Endothelial cell of umbilical vein (primary cell): ENCODE measurements around the gene FAM50B. TPM values are rescaled to one million over a fixed set of nuclear protein-coding genes. Genes with fewer than 3 reads are reported as not detected.

Source experiments
- BruUV-seq: library from RNA; stranded (reverse); fragments of 400-500 nt; replicated peaks from 2 replicates; lab custom pipeline; 2021; lab: Mats Ljungman, UMichigan
- CTCF ChIA-PET: fragments of 300-600, 350-600 bp; sonication (Branson Sonifier 250); formaldehyde crosslinking; loops from one replicate; lab custom pipeline; 2021; ENCODE audit warnings: antibody characterized with exemption, inconsistent platforms; lab: Charles Lee
- POLR2A ChIA-PET: fragments of 300-600, 350-600 bp; sonication (Branson Sonifier 250); formaldehyde crosslinking; loops from one replicate; lab custom pipeline; 2021; ENCODE audit warnings: antibody characterized with exemption, inconsistent platforms; lab: Charles Lee
- DNase-seq: peaks from one replicate; pipeline ENCODE4 v3.0.0-alpha.2; 2011; ENCODE audit warnings: low read depth, low spot score
- FAIRE-seq: peaks from 2 replicates; lab custom pipeline; 2011; peaks lifted over from hg19 to GRCh38; lab: Jason Lieb, UNC
- H2AFZ ChIP-seq: 2 replicates; pipeline ENCODE4 v1.6.0; 2012; ENCODE audit warnings: low read depth, low read length, control low read depth, inconsistent platforms
- H3K27ac ChIP-seq: 2 replicates; pipeline ENCODE4 v1.5.1; 2011; ENCODE audit warnings: low read depth, mild to moderate bottlenecking, control low read depth, low read length, moderate library complexity; ENCODE audit not compliant: insufficient read depth
- H3K27me3 ChIP-seq, 2 experiments: 2 replicates each; pipeline versions ENCODE4 v1.6.0 to v1.6.1; 2011; ENCODE audit warnings: low read length in 2 of 2, mixed read lengths in 1 of 2; ENCODE audit not compliant: control insufficient read depth in 2 of 2, insufficient read depth in 2 of 2
- H3K36me3 ChIP-seq, 2 experiments: 2 replicates in 1 of 2; 3 replicates in 1 of 2; pipeline ENCODE4 v1.5.1; 2011; ENCODE audit warnings: low read length in 2 of 2, mild to moderate bottlenecking in 1 of 2, moderate library complexity in 1 of 2; ENCODE audit not compliant: control insufficient read depth in 2 of 2, insufficient read depth in 2 of 2; ENCODE audit errors: extremely low read depth in 1 of 2
- H3K4me1 ChIP-seq: 3 replicates; pipeline ENCODE4 v1.5.1; 2011; ENCODE audit warnings: mild to moderate bottlenecking, low read length; ENCODE audit not compliant: control insufficient read depth, insufficient read depth; ENCODE audit errors: extremely low read depth
- H3K4me2 ChIP-seq: 2 replicates; pipeline ENCODE4 v1.6.1; 2011; ENCODE audit warnings: low read length, control low read depth, mixed read lengths; ENCODE audit not compliant: insufficient read depth
- H3K4me3 ChIP-seq, 3 experiments: fragments of 200-600 bp in 1 of 3; sonication (generic), shearing (Covaris generic) in 1 of 3; replicated peaks in 1 of 3; 2 replicates each; pipeline ENCODE4 v1.5.1; 2011 to 2016; ENCODE audit warnings: control low read depth in 3 of 3, low read length in 3 of 3, mild to moderate bottlenecking in 2 of 3, inconsistent platforms in 1 of 3, low read depth in 1 of 3, moderate library complexity in 1 of 3; ENCODE audit not compliant: insufficient read depth in 1 of 3
- H3K79me2 ChIP-seq: 2 replicates; pipeline ENCODE4 v1.6.0; 2012; ENCODE audit warnings: low read length, inconsistent platforms; ENCODE audit not compliant: control insufficient read depth, insufficient read depth
- H3K9ac ChIP-seq: replicated peaks from 2 replicates; pipeline ENCODE3; 2011; ENCODE audit warnings: low read length, control low read depth; ENCODE audit not compliant: insufficient read depth; ENCODE audit errors: extremely low read depth
- H3K9me1 ChIP-seq: replicated peaks from 3 replicates; pipeline ENCODE4 v1.6.0; 2011; ENCODE audit warnings: mild to moderate bottlenecking, low read length; ENCODE audit not compliant: control insufficient read depth, insufficient read depth; ENCODE audit errors: extremely low read depth
- H3K9me3 ChIP-seq: replicated peaks from 2 replicates; pipeline ENCODE4 v1.5.1; 2012; ENCODE audit warnings: low read length, inconsistent platforms; ENCODE audit not compliant: control insufficient read depth, insufficient read depth
- H4K20me1 ChIP-seq: replicated peaks from 2 replicates; pipeline ENCODE3; 2011; ENCODE audit warnings: mild to moderate bottlenecking, low read length; ENCODE audit not compliant: control insufficient read depth, insufficient read depth; ENCODE audit errors: extremely low read depth
- EZH2 ChIP-seq: IDR thresholded peaks from 2 replicates; pipeline ENCODE4 v1.6.1; 2012; ENCODE audit warnings: borderline replicate concordance, low read depth, mild to moderate bottlenecking, moderate library complexity, low read length, inconsistent platforms; ENCODE audit not compliant: severe bottlenecking
- FOS ChIP-seq: IDR thresholded peaks from 2 replicates; pipeline ENCODE4 v1.6.1; 2011; ENCODE audit warnings: mild to moderate bottlenecking, low read length, moderate library complexity, borderline replicate concordance; ENCODE audit not compliant: insufficient read depth
- GATA2 ChIP-seq: IDR thresholded peaks from 2 replicates; pipeline ENCODE4 v1.7.0; 2011; ENCODE audit warnings: low read depth, mild to moderate bottlenecking, moderate library complexity, mixed read lengths, low read length; ENCODE audit not compliant: insufficient read length, insufficient read depth
- JUN ChIP-seq: IDR thresholded peaks from 2 replicates; pipeline ENCODE4 v1.6.1; 2011; ENCODE audit warnings: borderline replicate concordance, low read depth; ENCODE audit not compliant: insufficient read length, insufficient read depth
- MYC ChIP-seq: IDR thresholded peaks from one replicate; pipeline ENCODE4 v1.6.1; 2011; ENCODE audit warnings: mild to moderate bottlenecking, low read depth, low read length
- POLR2A ChIP-seq: IDR thresholded peaks from 2 replicates; pipeline ENCODE4 v1.6.1; 2012; ENCODE audit warnings: low read depth, mild to moderate bottlenecking, control low read depth, low read length
- POLR2AphosphoS5 ChIP-seq: IDR thresholded peaks from 2 replicates; pipeline ENCODE4 v1.6.1; 2012; ENCODE audit warnings: low read depth, mild to moderate bottlenecking, control low read depth, low read length, moderate library complexity; ENCODE audit not compliant: insufficient read depth
- dilution Hi-C: fragments of 300-500 bp; cut with MboI; formaldehyde crosslinking; loops from one replicate; pipeline ENCODE4 v1.15.0; 2019; ENCODE audit warnings: low sequenced_read_pairs; ENCODE audit not compliant: extremely low pct_ligation_motif_present
- intact Hi-C: fragments of 100-400 bp; cut with micrococcal nuclease; formaldehyde crosslinking; loops from one replicate; pipeline ENCODE4 v1.10.0; 2022
- polyA plus RNA-seq, 4 experiments: library from polyadenylated mRNA; depleted of rRNA in 3 of 4; stranded (reverse) in 3 of 4; unstranded in 1 of 4; fragments of >200 nt; gene quantifications; 2 replicates each; pipeline versions ENCODE4 v1.2.1 to v1.2.3, GENCODE V29; 2011 to 2012; ENCODE audit warnings: missing spikeins in 1 of 4
- total RNA-seq: library from RNA; stranded (reverse); gene quantifications from 2 replicates; pipeline ENCODE4 v1.2.3, GENCODE V29; 2021
- TF ChIP-seq, protein P1 (sequence below): IDR thresholded peaks from 2 replicates; pipeline ENCODE4 v1.6.1; 2011; ENCODE audit not compliant: insufficient read depth, insufficient read length
- TF ChIP-seq, protein P2 (sequence below), 2 donors: IDR thresholded peaks; 1 replicate in 1 of 2; 2 replicates in 1 of 2; pipeline ENCODE4 v1.5.1; 2011; ENCODE audit warnings: low read length in 2 of 2, mild to moderate bottlenecking in 2 of 2, moderate library complexity in 2 of 2, control low read depth in 1 of 2, inconsistent platforms in 1 of 2, low read depth in 1 of 2; ENCODE audit not compliant: insufficient read depth in 1 of 2; ENCODE audit errors: extremely low read depth in 1 of 2

Gene FAM50B
- total and polyA plus RNA-seq, 2 donors (not counting 3 experiments of a cell fraction or from before 2014, with no cell fraction given) = 10.0 to 14.1 TPM

DNA sequence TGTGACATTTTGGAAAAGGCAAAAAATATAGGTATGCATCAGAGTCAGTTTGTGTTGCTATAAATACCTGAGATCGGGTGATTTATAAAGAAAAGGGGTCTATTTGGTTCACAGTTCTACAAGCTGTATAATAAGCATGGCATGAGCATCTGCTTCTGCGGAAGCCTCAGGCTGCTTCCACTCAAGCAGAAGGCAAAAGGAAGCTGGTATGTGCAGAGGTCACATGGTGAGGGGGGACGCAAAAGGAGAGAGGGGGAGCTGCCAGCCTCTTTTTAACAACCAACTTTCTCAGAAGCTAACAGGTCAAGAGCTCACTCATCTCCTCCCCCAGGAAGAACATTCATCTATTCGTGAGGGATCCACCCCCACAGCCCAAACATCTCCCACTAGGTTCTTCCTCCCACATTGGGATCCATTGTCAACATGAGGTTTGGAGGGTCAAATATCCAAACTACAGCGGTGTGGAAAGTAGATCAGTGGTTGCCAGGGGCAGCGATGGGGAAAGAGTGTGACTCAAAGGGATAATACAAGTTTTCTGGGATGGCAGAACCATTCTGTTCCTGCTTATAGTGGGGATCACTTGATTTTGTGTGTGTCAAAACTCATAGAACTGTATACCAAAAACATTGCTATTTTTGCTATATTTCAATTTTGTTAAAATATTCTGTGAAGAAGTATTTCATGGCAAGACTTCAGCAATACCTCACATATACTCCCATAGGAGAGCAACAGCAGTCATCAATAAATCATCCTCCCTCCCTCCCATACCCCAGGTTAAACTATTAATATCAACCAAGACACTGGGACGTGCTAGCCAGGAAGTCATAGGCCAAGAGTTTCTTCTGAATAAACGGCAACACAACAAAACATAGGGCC is 9.9 kb upstream of the FAM50B start:
- H3K4me3 ChIP-seq = no peak overlapping the region
- no peaks in the 10 kb centered on the region for H3K36me3 ChIP-seq
- dilution Hi-C loops (no loop called here), intact Hi-C loops (no loop called here)
- H3K9me3 ChIP-seq = no peaks in the 10 kb centered on the region
- TF ChIP-seq EZH2 (no peak), POLR2A (no peak), POLR2AphosphoS5 (no peak)
- H3K9me1 ChIP-seq = no peaks in the 10 kb centered on the region
- no peak overlapping the region for H3K9ac ChIP-seq
- no peaks in the 10 kb centered on the region for H3K79me2 ChIP-seq
- H4K20me1 ChIP-seq = no peaks in the 10 kb centered on the region
- no peak overlapping the region for H2AFZ ChIP-seq
- FAIRE-seq = no peak
- CTCF ChIA-PET = interaction anchor here (1.2 to 1.9 kb wide), 2 partner anchors 10 kb away, joined by 3 to 8 read pairs; partner anchors contain the start of gene FAM50B
- H3K27me3 ChIP-seq = no peaks in the 10 kb centered on the region
- no peak for DNase-seq
- POLR2A ChIA-PET = no interaction called here
- H3K4me1 ChIP-seq = no peaks in the 10 kb centered on the region
- no peak overlapping the region for H3K27ac ChIP-seq
- BruUV-seq = no TSS peak
- no peak overlapping the region for H3K4me2 ChIP-seq

DNA sequence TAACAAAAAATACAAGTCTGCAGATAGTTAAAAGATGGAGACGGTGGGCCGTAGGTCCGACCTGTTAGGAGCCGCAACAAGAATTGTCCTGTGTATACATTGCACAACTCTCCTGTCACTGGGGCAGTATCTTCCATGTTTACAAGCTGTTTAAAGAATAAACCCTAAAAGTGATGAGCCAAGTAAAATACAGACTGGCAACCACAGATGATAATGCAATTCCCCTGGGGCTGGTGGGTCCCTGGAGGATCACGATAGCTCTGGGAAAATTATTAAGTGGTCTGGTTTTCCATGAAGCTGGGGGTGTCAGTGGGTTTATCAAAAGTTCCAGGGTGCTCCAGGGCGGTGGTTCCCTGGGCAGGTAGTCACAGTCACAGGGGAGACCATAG is 8.1 kb upstream of the FAM50B start:
- CTCF ChIA-PET = interaction anchor here (0.7 to 1.9 kb wide), 4 partner anchors 8 to 137 kb away, joined by 3 to 8 read pairs (median 4); partner anchors contain the start of gene FAM50B
- Histone ChIP-seq H4K20me1 (no peaks in the 10 kb centered on the region), H3K9me1 (no peaks in the 10 kb centered on the region), H3K9ac (no peak overlapping the region), H3K9me3 (no peaks in the 10 kb centered on the region), H3K27me3 (no peaks in the 10 kb centered on the region), H3K27ac (no peak overlapping the region), H3K4me3 (no peak overlapping the region), H3K36me3 (no peaks in the 10 kb centered on the region), H3K4me1 (no peaks in the 10 kb centered on the region), H2AFZ (no peak overlapping the region), H3K4me2 (no peak overlapping the region), H3K79me2 (no peaks in the 10 kb centered on the region)
- POLR2A ChIA-PET = interaction anchor here (0.9 kb wide), 1 partner anchor 15 kb away, joined by 3 read pairs; no protein-coding TSS in a partner anchor
- DNase-seq = no peak
- dilution Hi-C loops (no loop called here), intact Hi-C loops (no loop called here)
- FAIRE-seq = no peak
- TF ChIP-seq JUN (no peak), POLR2A (no peak), MYC (no peak), POLR2AphosphoS5 (no peak), EZH2 (no peak), GATA2 (no peak), FOS (no peak)
- TF ChIP-seq, protein P1, sequence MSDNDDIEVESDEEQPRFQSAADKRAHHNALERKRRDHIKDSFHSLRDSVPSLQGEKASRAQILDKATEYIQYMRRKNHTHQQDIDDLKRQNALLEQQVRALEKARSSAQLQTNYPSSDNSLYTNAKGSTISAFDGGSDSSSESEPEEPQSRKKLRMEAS = no peak
- TF ChIP-seq, protein P2, sequence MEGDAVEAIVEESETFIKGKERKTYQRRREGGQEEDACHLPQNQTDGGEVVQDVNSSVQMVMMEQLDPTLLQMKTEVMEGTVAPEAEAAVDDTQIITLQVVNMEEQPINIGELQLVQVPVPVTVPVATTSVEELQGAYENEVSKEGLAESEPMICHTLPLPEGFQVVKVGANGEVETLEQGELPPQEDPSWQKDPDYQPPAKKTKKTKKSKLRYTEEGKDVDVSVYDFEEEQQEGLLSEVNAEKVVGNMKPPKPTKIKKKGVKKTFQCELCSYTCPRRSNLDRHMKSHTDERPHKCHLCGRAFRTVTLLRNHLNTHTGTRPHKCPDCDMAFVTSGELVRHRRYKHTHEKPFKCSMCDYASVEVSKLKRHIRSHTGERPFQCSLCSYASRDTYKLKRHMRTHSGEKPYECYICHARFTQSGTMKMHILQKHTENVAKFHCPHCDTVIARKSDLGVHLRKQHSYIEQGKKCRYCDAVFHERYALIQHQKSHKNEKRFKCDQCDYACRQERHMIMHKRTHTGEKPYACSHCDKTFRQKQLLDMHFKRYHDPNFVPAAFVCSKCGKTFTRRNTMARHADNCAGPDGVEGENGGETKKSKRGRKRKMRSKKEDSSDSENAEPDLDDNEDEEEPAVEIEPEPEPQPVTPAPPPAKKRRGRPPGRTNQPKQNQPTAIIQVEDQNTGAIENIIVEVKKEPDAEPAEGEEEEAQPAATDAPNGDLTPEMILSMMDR (IDR thresholded peaks at IDR 0.05; ENCODE audit: extremely low read depth in 1 of 2, insufficient read depth in 1 of 2, low read depth in 1 of 2, low read length in 2 of 2) = no peak
- BruUV-seq = no TSS peak
